Measurements from ENCODE around the gene CACNB1. TPM values are rescaled to one million over a fixed set of nuclear protein-coding genes. Genes with fewer than 3 reads are reported as not detected.
A peak's percentile ranks its signal among the peaks of the same experiment; 100 is the strongest.

CACNB1 gene
- total RNA-seq, 1 experiment from 2014 or later = 20.0 TPM

- Histone ChIP-seq H4K20me1 (ENCODE audit: control insufficient read depth, insufficient read depth, insufficient read length) (peaks cover 4% of the 10 kb centered on the region), H4K8ac (replicated peaks; ENCODE audit: insufficient read length, low read depth, low read length) (no peak overlapping the region), H3K23ac (ENCODE audit: insufficient read length, low read depth, low read length) (no peak overlapping the region), H3K9me3 (ENCODE audit: control insufficient read depth, low read depth, low read length) (no peaks in the 10 kb centered on the region), H2BK20ac (ENCODE audit: low read depth, low read length, poor library complexity, severe bottlenecking) (no peak overlapping the region), H2BK12ac (ENCODE audit: insufficient read length, low read depth, low read length) (no peak overlapping the region), H3K4me1 (ENCODE audit: insufficient read depth, low read length) (peaks cover 4% of the 10 kb centered on the region; the same call in 1 of the 2 replicates), H4K5ac (ENCODE audit: insufficient read length, low read depth, low read length) (no peak overlapping the region), H3T11ph (ENCODE audit: low read length) (no peak overlapping the region), H2BK120ac (ENCODE audit: low read depth, low read length, poor library complexity, severe bottlenecking) (no peak overlapping the region), H3K9ac (ENCODE audit: extremely low read depth, insufficient read length, low read length) (peak overlapping the region; percentile 43), H3K4ac (ENCODE audit: low read depth, low read length) (no peak overlapping the region), H3K27me3 (ENCODE audit: insufficient read depth, low read length) (peaks cover 4% of the 10 kb centered on the region; the same call in 1 of the 2 replicates), H3K27ac (ENCODE audit: insufficient read length, low read depth, low read length) (no peak overlapping the region), H3K18ac (ENCODE audit: insufficient read length, low read depth, low read length) (no peak overlapping the region), H3K56ac (ENCODE audit: insufficient read length, low read depth, low read length) (no peak overlapping the region), H3K23me2 (ENCODE audit: insufficient read length, low read depth, low read length, poor library complexity, severe bottlenecking) (peaks cover 15% of the 10 kb centered on the region), H2AFZ (ENCODE audit: low read length) (no peak overlapping the region), H2AK5ac (ENCODE audit: insufficient read length, low read length) (no peak overlapping the region), H3K4me2 (ENCODE audit: insufficient read depth, insufficient read length, low read length) (peak overlapping the region; percentile 68), H3K79me2 (ENCODE audit: insufficient read depth, low read length) (peaks cover 9% of the 10 kb centered on the region; the same call in 1 of the 2 replicates), H4K91ac (ENCODE audit: insufficient read length, low read depth, low read length) (no peak overlapping the region), H3K79me1 (ENCODE audit: insufficient read depth, low read depth, low read length, poor library complexity, severe bottlenecking) (peaks cover 4% of the 10 kb centered on the region), H2BK15ac (ENCODE audit: low read depth, low read length) (no peak overlapping the region), H2BK5ac (ENCODE audit: insufficient read length, low read length) (no peak overlapping the region), H3K14ac (ENCODE audit: insufficient read depth, low read length) (peak overlapping the region; percentile 68)
- H3K27me3 Mint-ChIP-seq (ENCODE audit: low read depth) = no peaks in the 10 kb centered on the region
- TF ChIP-seq CTCF (conservative IDR thresholded peaks at IDR 0.05) = no peak
- WGBS (ENCODE audit: extremely low coverage, insufficient read length, low lambda C conversion rate) = no CpG with 5 or more reads among the region's 30 CpGs
- peak; percentile 73 for DNase-seq
- H3K4me3 Mint-ChIP-seq = peak overlapping the region; percentile 98
- H3K36me3 Mint-ChIP-seq (ENCODE audit: insufficient read depth in 1 of 3, low read depth in 3 of 3) = peaks cover 25 to 39% (median 36%) of the 10 kb centered on the region in 3 experiments
- H3K4me1 Mint-ChIP-seq = peaks cover 36 to 55% of the 10 kb centered on the region in 2 experiments
- H3K9me3 Mint-ChIP-seq = peaks cover 0 to 7% of the 10 kb centered on the region in 2 experiments; a peak in 1 of 5 replicates
- peak overlapping the region in 1 of 3 experiments; percentile 88; a peak in 2 of 7 replicates for H3K27ac Mint-ChIP-seq
Measured at GRCh38 chr17:39196808-39197291, 619 bp downstream of the CACNB1 start.

Data from H9 (cell line).